GM12874 (cell line): ENCODE measurements around the gene SH2D3C.

Experiments used
- TF ChIP-seq, protein P1 (sequence below): IDR thresholded peaks from 2 replicates; pipeline ENCODE4 v1.5.1; 2011; ENCODE audit warnings: low read depth, mild to moderate bottlenecking, control low read depth, low read length, moderate library complexity; ENCODE audit not compliant: insufficient read depth

Gene SH2D3C

DNA sequence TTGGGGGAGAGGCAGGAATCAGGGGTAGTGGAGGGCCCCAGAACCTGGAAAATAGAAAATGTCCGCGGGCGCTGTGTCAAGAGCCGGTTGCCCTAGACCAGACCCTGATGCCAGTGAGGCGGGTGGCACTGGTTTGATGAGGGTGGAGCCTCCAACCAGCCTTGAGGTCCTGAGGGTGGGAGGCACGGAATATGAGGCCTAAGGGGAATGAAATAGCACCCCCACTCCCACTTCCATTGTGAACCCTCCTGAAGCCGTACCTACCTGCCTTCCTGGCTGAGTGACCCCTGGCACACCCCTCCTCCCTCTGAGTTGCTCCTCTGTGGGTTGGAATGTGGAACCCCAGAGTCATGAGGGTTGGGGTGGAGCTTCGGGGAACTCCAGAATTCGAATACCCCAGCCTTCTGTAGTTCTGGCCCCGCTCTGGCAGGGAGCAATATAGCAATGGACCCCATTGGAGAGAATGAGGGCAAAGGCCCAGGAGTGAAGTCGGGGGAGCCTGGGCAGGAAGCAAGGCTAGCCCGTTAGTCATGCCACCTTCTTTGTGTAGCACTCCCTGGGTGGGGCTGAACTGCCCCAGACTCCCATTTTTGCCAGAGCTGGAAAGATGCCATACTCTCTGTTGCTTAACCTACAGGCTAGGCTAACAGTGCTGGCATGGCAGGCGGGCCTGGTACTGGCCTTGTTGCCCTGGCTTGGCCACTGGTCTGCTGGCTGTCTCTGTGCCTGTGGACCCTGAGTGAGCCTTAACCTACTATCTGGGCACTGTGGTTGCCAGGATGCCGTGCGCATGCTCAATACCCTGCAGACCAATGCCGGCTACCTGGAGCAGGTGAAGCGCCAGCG is 25.3 kb upstream of the SH2D3C start:
- TF ChIP-seq, protein P1, sequence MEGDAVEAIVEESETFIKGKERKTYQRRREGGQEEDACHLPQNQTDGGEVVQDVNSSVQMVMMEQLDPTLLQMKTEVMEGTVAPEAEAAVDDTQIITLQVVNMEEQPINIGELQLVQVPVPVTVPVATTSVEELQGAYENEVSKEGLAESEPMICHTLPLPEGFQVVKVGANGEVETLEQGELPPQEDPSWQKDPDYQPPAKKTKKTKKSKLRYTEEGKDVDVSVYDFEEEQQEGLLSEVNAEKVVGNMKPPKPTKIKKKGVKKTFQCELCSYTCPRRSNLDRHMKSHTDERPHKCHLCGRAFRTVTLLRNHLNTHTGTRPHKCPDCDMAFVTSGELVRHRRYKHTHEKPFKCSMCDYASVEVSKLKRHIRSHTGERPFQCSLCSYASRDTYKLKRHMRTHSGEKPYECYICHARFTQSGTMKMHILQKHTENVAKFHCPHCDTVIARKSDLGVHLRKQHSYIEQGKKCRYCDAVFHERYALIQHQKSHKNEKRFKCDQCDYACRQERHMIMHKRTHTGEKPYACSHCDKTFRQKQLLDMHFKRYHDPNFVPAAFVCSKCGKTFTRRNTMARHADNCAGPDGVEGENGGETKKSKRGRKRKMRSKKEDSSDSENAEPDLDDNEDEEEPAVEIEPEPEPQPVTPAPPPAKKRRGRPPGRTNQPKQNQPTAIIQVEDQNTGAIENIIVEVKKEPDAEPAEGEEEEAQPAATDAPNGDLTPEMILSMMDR: no peak

DNA sequence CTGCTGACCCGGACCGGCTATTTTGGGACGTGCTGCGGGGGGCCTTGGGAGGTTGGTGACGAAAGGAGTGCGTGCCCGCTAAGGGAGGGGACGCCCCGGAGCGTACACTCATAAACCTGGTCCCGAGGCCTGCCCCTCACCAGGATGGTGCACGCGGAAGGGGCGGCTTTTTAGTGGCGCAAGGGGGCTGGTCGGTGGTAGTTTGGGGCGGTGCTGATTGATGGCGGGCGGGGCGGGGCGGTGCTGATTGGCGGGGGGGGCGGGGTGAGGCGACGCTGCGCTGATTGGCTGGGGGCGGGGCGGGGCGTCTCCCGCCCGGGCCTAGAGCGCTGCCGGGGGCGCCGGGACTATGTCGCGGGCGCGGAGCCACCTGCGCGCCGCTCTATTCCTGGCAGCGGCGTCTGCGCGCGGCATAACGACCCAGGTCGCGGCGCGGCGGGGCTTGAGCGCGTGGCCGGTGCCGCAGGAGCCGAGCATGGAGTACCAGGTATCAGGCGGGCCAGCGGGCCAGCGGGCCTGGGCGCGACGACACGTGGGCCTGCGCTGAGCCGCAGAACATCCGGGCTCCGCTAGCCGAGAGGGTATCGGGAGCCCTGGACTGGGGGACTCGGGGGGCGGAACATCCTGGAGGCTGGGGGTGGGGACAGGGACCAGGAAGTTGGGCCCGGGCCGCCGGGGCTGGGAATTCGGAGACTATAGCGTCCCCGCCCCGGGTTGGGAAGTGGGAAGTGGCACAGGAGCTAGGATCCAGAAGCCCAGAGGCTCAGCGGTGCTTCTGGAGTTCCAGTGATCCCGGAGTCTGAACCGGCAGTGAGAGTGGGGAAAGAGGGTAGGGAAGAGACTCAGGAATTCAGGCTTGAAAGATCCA is 24.3 kb upstream of the SH2D3C start, which contains the start of gene FPGS:
Gene FPGS (plus strand): TSS at position 307 of the 868 bp plus-strand sequence. CDS start 43 bp downstream, at position 350.
- TF ChIP-seq, protein P1: no peak

DNA sequence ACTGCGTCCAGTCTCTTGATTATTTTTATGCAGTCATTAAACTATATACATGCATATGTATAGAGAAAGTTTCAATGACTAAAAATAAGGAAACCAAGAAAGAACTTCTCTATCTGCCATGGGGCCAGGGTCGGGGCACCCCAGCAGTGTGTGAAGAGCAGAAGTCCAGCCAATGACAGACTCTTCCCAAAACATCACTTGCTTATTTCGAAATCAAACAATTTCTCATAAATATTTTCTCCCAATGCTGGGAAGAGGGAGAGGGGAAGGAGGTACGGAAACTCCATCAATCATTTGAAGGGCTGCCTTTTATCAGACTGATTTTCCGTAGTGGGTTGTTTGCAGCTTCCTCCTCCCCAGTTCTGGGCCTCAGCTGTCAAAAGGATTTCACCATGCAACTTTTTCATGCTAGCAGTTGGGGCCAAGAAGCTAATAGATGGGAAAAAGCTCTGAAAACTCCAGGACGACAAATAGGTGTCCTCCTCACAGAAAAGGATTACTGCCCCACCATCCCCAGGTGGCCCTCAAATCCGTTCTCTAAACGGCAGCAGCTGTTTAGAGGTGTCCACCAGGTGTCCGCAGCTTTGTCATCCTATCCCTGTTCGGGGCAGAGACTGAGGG is 23.6 kb upstream of the SH2D3C start:
- TF ChIP-seq, protein P1: 0 out of 2 replicates have a peak, but pooled peaks have one; percentile 1

DNA sequence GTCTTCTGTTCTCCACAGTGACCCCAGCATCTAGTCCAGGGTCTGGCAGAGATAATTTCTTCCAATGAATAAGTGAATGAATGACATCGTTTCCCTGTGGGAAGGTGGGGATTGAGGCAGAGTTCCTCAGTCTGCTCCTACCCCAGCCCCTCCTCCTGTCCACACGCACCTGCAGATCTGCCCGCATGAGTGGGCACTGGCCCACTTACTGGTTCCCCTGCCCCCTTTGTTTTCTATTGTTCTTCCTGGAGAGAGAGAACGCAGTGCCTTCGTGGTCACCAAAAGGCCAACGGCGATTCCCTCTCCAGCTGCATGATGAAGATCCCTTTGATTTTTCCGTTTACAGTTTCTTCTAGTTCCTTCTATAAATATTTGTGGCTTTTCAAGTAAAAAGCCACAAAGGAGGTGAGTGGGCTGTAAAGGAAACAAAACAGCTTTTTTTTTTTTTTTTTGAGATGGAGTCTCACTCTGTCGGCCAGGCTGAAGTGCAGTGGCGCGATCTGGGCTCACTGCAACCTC is 18.4 kb upstream of the SH2D3C start:
- TF ChIP-seq, protein P1: no peak

DNA sequence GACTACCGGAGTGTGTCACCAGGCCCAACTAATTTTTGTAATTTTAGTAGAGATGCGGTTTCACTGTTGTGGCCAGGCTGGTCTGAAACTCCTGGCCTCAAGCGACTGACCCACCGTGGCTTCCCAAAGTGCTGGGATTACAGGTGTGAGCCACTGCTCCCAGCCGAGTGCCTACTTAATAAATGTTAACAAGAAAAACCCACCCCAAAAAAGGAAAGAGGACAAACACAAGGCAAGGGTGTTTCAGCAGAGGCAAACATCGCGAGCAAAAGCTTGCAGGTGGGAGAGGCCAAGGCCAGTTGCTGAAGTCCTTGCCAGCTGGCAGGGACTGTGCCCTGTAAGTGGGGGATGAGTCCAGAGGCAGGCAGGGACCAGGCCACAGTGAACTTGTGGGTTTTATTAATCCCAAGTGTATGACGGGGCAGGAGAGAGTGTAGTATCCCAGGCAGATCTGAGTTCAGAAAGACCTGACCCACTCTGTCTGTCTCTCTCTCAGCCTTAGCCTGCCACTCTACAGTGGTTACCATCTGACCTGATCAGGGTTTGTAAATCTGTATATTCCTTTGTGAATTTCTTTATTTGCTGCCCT is 17.9 kb upstream of the SH2D3C start:
- TF ChIP-seq, protein P1: no peak

DNA sequence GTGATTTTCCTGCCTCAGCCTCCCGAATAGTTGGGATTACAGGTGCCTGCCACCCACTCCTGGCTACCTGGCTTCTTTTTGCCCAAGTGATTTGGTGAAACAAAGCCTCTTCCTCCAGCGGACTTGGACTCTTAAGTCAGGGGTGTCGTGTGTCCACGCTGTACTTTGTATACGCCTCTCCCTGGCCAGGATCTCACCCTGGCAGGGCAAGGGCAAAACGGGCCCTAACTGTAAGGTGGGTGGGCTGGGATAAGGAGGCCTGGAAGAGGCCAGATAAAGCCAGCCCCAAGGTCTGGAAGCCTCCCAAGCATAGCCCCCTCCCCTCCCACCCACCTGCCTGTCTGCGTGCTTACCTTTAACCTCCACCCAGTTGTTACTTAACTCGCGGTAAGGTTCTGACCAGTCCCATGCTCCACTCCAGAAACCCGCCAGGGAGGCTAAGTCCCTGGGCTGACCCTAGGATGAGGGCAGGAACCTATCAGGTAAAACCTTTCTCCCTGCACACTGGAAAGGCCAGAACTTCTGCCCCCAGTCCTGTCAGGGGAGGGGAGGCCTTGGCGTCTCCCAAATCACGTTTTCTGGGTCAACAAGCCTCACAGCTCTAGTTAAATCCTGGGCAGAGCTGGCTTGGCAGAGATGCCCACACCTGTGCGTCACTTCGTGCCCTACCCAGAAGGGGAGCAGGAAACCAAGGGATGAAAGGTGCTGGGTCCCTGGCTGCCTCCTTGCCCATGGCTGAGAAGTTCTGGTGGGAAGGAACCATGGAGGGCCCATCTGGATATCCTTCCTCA is 15.7 kb upstream of the SH2D3C start:
- TF ChIP-seq, protein P1: no peak
